Right lobe of liver (tissue), 4 donors: ENCODE results near the gene ITGA5.

ENCODE experiments used
- POLR2A ChIP-seq: fragments of 450-650 bp; IDR thresholded peaks from one replicate; pipeline ENCODE4 v1.6.1; 2017; ENCODE audit warnings: antibody characterized with exemption, mild to moderate bottlenecking
- TF ChIP-seq, protein P1 (sequence below), 4 donors: fragments of 200-600 bp in 3 of 4; fragments of 450-650 bp in 1 of 4; IDR thresholded peaks; one replicate each; pipeline versions ENCODE4 v1.5.1 to v1.8.0; 2016 to 2022; ENCODE audit warnings: antibody characterized with exemption in 4 of 4, mild to moderate bottlenecking in 2 of 4
- donor health status: DM: no; HTN: no; CAD: no.
- donor health status: DM: no; HTN: no; CAD: no.
- donor health status: DM: no; HTN: yes; CAD: no.

- TF ChIP-seq, protein P1, sequence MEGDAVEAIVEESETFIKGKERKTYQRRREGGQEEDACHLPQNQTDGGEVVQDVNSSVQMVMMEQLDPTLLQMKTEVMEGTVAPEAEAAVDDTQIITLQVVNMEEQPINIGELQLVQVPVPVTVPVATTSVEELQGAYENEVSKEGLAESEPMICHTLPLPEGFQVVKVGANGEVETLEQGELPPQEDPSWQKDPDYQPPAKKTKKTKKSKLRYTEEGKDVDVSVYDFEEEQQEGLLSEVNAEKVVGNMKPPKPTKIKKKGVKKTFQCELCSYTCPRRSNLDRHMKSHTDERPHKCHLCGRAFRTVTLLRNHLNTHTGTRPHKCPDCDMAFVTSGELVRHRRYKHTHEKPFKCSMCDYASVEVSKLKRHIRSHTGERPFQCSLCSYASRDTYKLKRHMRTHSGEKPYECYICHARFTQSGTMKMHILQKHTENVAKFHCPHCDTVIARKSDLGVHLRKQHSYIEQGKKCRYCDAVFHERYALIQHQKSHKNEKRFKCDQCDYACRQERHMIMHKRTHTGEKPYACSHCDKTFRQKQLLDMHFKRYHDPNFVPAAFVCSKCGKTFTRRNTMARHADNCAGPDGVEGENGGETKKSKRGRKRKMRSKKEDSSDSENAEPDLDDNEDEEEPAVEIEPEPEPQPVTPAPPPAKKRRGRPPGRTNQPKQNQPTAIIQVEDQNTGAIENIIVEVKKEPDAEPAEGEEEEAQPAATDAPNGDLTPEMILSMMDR (IDR thresholded peaks at IDR 0.05), result no peak
- no peak for TF ChIP-seq POLR2A
Observed at GRCh38 chr12:54374562-54375258, 44.4 kb downstream of the ITGA5 start.
